ENCODE measurements around the gene NUP214. TPM values are rescaled to one million over a fixed set of nuclear protein-coding genes. Genes with fewer than 3 reads are reported as not detected.

NUP214 gene
- total RNA-seq, 4 donors from 2014 or later = 36.1 to 104 (median 69.6) TPM

GRCh38 chr9:131191857-131192256 lies 66.5 kb downstream of the NUP214 start:
- H3K9me3 ChIP-seq = no peaks in the 10 kb centered on the region
- no peak overlapping the region for H3K27ac ChIP-seq
- H3K27me3 ChIP-seq = no peaks in the 10 kb centered on the region
- H3K36me3 ChIP-seq = peaks cover 69% of the 10 kb centered on the region
- no peaks in the 10 kb centered on the region for H3K4me1 ChIP-seq
- no peak overlapping the region for H3K4me3 ChIP-seq
- TF ChIP-seq EP300 (IDR thresholded peaks at IDR 0.05) (no peak), POLR2AphosphoS5 (IDR thresholded peaks at IDR 0.05) (no peak), POLR2A (IDR thresholded peaks at IDR 0.05) (no peak)
- no peak for DNase-seq (ENCODE audit: low spot score in 2 of 2)
- 94% methylated on average over 3 of the region's 3 CpGs for WGBS

- TF ChIP-seq POLR2AphosphoS5 (IDR thresholded peaks at IDR 0.05) (no peak), POLR2A (IDR thresholded peaks at IDR 0.05) (no peak), EP300 (IDR thresholded peaks at IDR 0.05) (no peak), CTCF (IDR thresholded peaks at IDR 0.05) (no peak)
- WGBS = 95% methylated on average over 2 of the region's 2 CpGs
- H3K4me1 ChIP-seq = no peaks in the 10 kb centered on the region
- H3K36me3 ChIP-seq = peaks cover 69% of the 10 kb centered on the region
- H3K27ac ChIP-seq = no peak overlapping the region
- H3K9me3 ChIP-seq = no peaks in the 10 kb centered on the region
- H3K27me3 ChIP-seq = no peaks in the 10 kb centered on the region
- no peak overlapping the region for H3K4me3 ChIP-seq
- no peak for DNase-seq (ENCODE audit: low spot score in 2 of 2)
These were observed 67.7 kb downstream of the NUP214 start for GRCh38 chr9:131193051-131193450.

- 90% methylated on average over 3 of the region's 3 CpGs for WGBS
- Histone ChIP-seq H3K27me3 (no peaks in the 10 kb centered on the region), H3K27ac (no peak overlapping the region), H3K36me3 (peaks cover 69% of the 10 kb centered on the region), H3K4me1 (no peaks in the 10 kb centered on the region), H3K4me3 (no peak overlapping the region), H3K9me3 (no peaks in the 10 kb centered on the region)
- TF ChIP-seq CTCF (IDR thresholded peaks at IDR 0.05) (no peak), POLR2A (IDR thresholded peaks at IDR 0.05) (no peak), EP300 (IDR thresholded peaks at IDR 0.05) (no peak), POLR2AphosphoS5 (IDR thresholded peaks at IDR 0.05) (no peak)
- DNase-seq (ENCODE audit: low spot score in 2 of 2) = no peak
These were observed 69.4 kb downstream of the NUP214 start for GRCh38 chr9:131194762-131195161.

GRCh38 chr9:131197160-131197911 lies 72.0 kb downstream of the NUP214 start:
- Histone ChIP-seq H3K27ac (no peak overlapping the region), H3K4me3 (no peak overlapping the region), H3K27me3 (no peaks in the 10 kb centered on the region), H3K36me3 (peaks cover 76% of the 10 kb centered on the region), H3K9me3 (no peaks in the 10 kb centered on the region), H3K4me1 (no peaks in the 10 kb centered on the region)
- TF ChIP-seq EP300 (IDR thresholded peaks at IDR 0.05) (no peak), POLR2AphosphoS5 (IDR thresholded peaks at IDR 0.05) (no peak), CTCF (IDR thresholded peaks at IDR 0.05) (no peak), POLR2A (IDR thresholded peaks at IDR 0.05) (no peak)
- DNase-seq (ENCODE audit: low spot score in 2 of 2) = no peak
- 81% methylated on average over 11 of the region's 11 CpGs for WGBS

GRCh38 chr9:131198041-131198715 lies 72.8 kb downstream of the NUP214 start:
- Histone ChIP-seq H3K36me3 (peaks cover 80% of the 10 kb centered on the region), H3K4me1 (no peaks in the 10 kb centered on the region)
- TF ChIP-seq POLR2A (IDR thresholded peaks at IDR 0.05) (no peak), CTCF (IDR thresholded peaks at IDR 0.05) (no peak), POLR2AphosphoS5 (IDR thresholded peaks at IDR 0.05) (no peak), EP300 (IDR thresholded peaks at IDR 0.05) (no peak)

More at GRCh38 chr9:131198041-131198715, 72.8 kb downstream of the NUP214 start:
- H3K27me3 ChIP-seq = no peaks in the 10 kb centered on the region
- no peak overlapping the region for H3K27ac ChIP-seq
- H3K9me3 ChIP-seq = no peaks in the 10 kb centered on the region
- H3K4me3 ChIP-seq = no peak overlapping the region
- DNase-seq (ENCODE audit: low spot score in 2 of 2) = no peak
- WGBS = 90% methylated on average over 10 of the region's 15 CpGs
